Tibial artery (tissue), 4 donors: ENCODE measurements around the gene ZNF407.

Source experiments
- DNase-seq, 2 donors: peaks; one replicate each; pipeline ENCODE4 v3.0.0-alpha.2; 2019
- H3K27ac ChIP-seq, 2 donors: fragments of 200-600 bp; sonication (generic) in 1 of 2; 1 replicate in 1 of 2; 2 replicates in 1 of 2; pipeline ENCODE4 v1.5.1; 2018 to 2019; ENCODE audit warnings: mild to moderate bottlenecking in 1 of 2
- H3K27me3 ChIP-seq, 2 donors: fragments of 200-600 bp; sonication (generic) in 1 of 2; one replicate each; pipeline versions ENCODE4 v1.5.1 to v1.6.0; 2016 to 2019
- H3K36me3 ChIP-seq, 3 donors: fragments of 200-600 bp; sonication (generic) in 2 of 3; one replicate each; pipeline ENCODE4 v1.5.1; 2016 to 2019; ENCODE audit warnings: mild to moderate bottlenecking in 2 of 3
- H3K4me1 ChIP-seq, 4 donors: fragments of 200-600 bp; sonication (generic) in 2 of 4; 1 replicate in 3 of 4; 2 replicates in 1 of 4; pipeline ENCODE4 v1.5.1; 2016 to 2019
- H3K4me3 ChIP-seq, 2 donors: fragments of 200-600 bp; sonication (generic) in 1 of 2; 1 replicate in 1 of 2; 2 replicates in 1 of 2; pipeline ENCODE4 v1.5.1; 2018 to 2019; ENCODE audit warnings: mild to moderate bottlenecking in 2 of 2
- H3K9me3 ChIP-seq, 3 donors: fragments of 200-600 bp; sonication (generic) in 1 of 3; one replicate each; pipeline ENCODE4 v1.5.1; 2016 to 2019
- CTCF ChIP-seq, 2 experiments: fragments of 200-600 bp in 1 of 2; fragments of 450-650 bp in 1 of 2; IDR thresholded peaks; one replicate each; pipeline ENCODE4 v1.5.1; 2017 to 2019; ENCODE audit warnings: antibody characterized with exemption in 2 of 2, mild to moderate bottlenecking in 1 of 2, moderate library complexity in 1 of 2
- intact Hi-C: fragments of 100-400 bp; cut with DNase I; formaldehyde crosslinking; loops from one replicate; pipeline ENCODE4 v1.15.0; 2023; ENCODE audit warnings: low total_unique reads

ZNF407 gene

GRCh38 chr18:74803769-74804168, 206.1 kb downstream of the ZNF407 start:
- DNase-seq, result no peak
- Histone ChIP-seq H3K36me3 (no peaks in the 10 kb centered on the region), H3K4me3 (no peak overlapping the region), H3K27me3 (no peaks in the 10 kb centered on the region), H3K4me1 (peaks cover 0 to 12% (median 0%) of the 10 kb centered on the region in 4 donors), H3K9me3 (no peaks in the 10 kb centered on the region), H3K27ac (no peak overlapping the region)
- intact Hi-C loops, result no loop called here
- no peak for TF ChIP-seq CTCF (IDR thresholded peaks at IDR 0.05)

GRCh38 chr18:74804677-74805076, 207.0 kb downstream of the ZNF407 start:
- intact Hi-C loops, result no loop called here
- Histone ChIP-seq H3K27ac (no peak overlapping the region), H3K4me1 (peaks cover 0 to 12% (median 0%) of the 10 kb centered on the region in 4 donors), H3K27me3 (no peaks in the 10 kb centered on the region), H3K9me3 (no peaks in the 10 kb centered on the region), H3K36me3 (no peaks in the 10 kb centered on the region), H3K4me3 (no peak overlapping the region)
- no peak for DNase-seq
- no peak for TF ChIP-seq CTCF (IDR thresholded peaks at IDR 0.05)

GRCh38 chr18:74806073-74806472, 208.4 kb downstream of the ZNF407 start:
- H3K27ac ChIP-seq, result no peak overlapping the region
- H3K9me3 ChIP-seq, result no peaks in the 10 kb centered on the region
- no peak for DNase-seq
- H3K36me3 ChIP-seq, result no peaks in the 10 kb centered on the region
- H3K4me1 ChIP-seq, result peaks cover 0 to 12% (median 0%) of the 10 kb centered on the region in 4 donors
- intact Hi-C loops, result no loop called here
- H3K4me3 ChIP-seq, result no peak overlapping the region
- no peaks in the 10 kb centered on the region for H3K27me3 ChIP-seq
- no peak for TF ChIP-seq CTCF (IDR thresholded peaks at IDR 0.05)

- DNase-seq, result no peak
- no peak for TF ChIP-seq CTCF (IDR thresholded peaks at IDR 0.05)
- Histone ChIP-seq H3K9me3 (no peaks in the 10 kb centered on the region), H3K4me3 (no peak overlapping the region), H3K4me1 (peaks cover 0 to 12% (median 0%) of the 10 kb centered on the region in 4 donors), H3K27ac (no peak overlapping the region), H3K36me3 (no peaks in the 10 kb centered on the region), H3K27me3 (no peaks in the 10 kb centered on the region)
- intact Hi-C loops, result no loop called here
These were observed 209.2 kb downstream of the ZNF407 start for GRCh38 chr18:74806700-74807416.

GRCh38 chr18:74817576-74817975, 219.9 kb downstream of the ZNF407 start:
- intact Hi-C loops, result no loop called here
- H3K27me3 ChIP-seq, result no peaks in the 10 kb centered on the region
- no peaks in the 10 kb centered on the region for H3K36me3 ChIP-seq
- no peak overlapping the region for H3K4me3 ChIP-seq
- no peaks in the 10 kb centered on the region for H3K4me1 ChIP-seq
- H3K9me3 ChIP-seq, result no peaks in the 10 kb centered on the region
- no peak for DNase-seq
- TF ChIP-seq CTCF (IDR thresholded peaks at IDR 0.05), result no peak
- H3K27ac ChIP-seq, result no peak overlapping the region
